ENCODE data around the gene PLA2G6. TPM values are rescaled to one million over a fixed set of nuclear protein-coding genes. Genes with fewer than 3 reads are reported as not detected.
A peak's percentile ranks its signal among the peaks of the same experiment; 100 is the strongest.

The PLA2G6 gene
- total RNA-seq, 2 experiments from 2014 or later: 52.4 to 53.6 TPM

GRCh38 chr22:38203090-38203810 lies 21.6 kb upstream of the PLA2G6 start:
- Mint-ChIP-seq H3K27me3 (no peaks in the 10 kb centered on the region), H3K27ac (peak overlapping the region; percentile 80), H3K9me3 (no peaks in the 10 kb centered on the region), H3K36me3 (ENCODE audit: low read depth) (peaks cover 2% of the 10 kb centered on the region), H3K4me1 (ENCODE audit: low read depth) (peaks cover 41% of the 10 kb centered on the region), H3K4me3 (peak overlapping the region; percentile 82)
- DNase-seq: peak; percentile 63
- TF ChIP-seq CTCF (IDR thresholded peaks at IDR 0.05): no peak
- ATAC-seq: peak; percentile 4
- intact Hi-C loops (cut with micrococcal nuclease): no loop called here
- POLR2A ChIA-PET: interaction anchor here (1.0 to 2.8 kb wide), 4 partner anchors 9 to 57 kb away, joined by 3 to 21 read pairs (median 6); partner anchors contain the start of gene PLA2G6
- CTCF ChIA-PET: interaction anchor here (0.9 to 4.0 kb wide), 3 partner anchors 22 to 89 kb away, joined by 3 to 11 read pairs (median 4); partner anchors contain the start of gene PLA2G6

- Mint-ChIP-seq H3K27ac (peak overlapping the region; percentile 80), H3K4me3 (peak overlapping the region; percentile 82), H3K4me1 (ENCODE audit: low read depth) (peaks cover 37% of the 10 kb centered on the region), H3K27me3 (no peaks in the 10 kb centered on the region), H3K9me3 (no peaks in the 10 kb centered on the region), H3K36me3 (ENCODE audit: low read depth) (peaks cover 2% of the 10 kb centered on the region)
- no peak for TF ChIP-seq CTCF (IDR thresholded peaks at IDR 0.05)
- DNase-seq (peak; percentile 80), ATAC-seq (peak; percentile 30)
- ChIA-PET POLR2A (interaction anchor here (0.6 to 2.8 kb wide), 5 partner anchors 9 to 907 kb away, joined by 3 to 21 read pairs (median 4); partner anchors contain the start of gene PLA2G6), CTCF (interaction anchor here (1.1 to 4.0 kb wide), 4 partner anchors 12 to 88 kb away, joined by 3 to 11 read pairs (median 6); partner anchors contain the start of gene PLA2G6)
- intact Hi-C loops (cut with micrococcal nuclease): no loop called here
These were observed 20.9 kb upstream of the PLA2G6 start for GRCh38 chr22:38202437-38203089.

- no peak for TF ChIP-seq CTCF (IDR thresholded peaks at IDR 0.05)
- H3K27ac Mint-ChIP-seq: peak within 1 kb of the TSS; percentile 93
- peak; percentile 78 for ATAC-seq
These were observed 20.2 kb upstream of the PLA2G6 start, which contains the start of gene MAFF for GRCh38 chr22:38201711-38202436. MAFF (plus strand) TSS chr22:38201994; CDS start chr22:38213854, 11,860 bp downstream.

GRCh38 chr22:38201371-38201710 lies 19.7 kb upstream of the PLA2G6 start:
- intact Hi-C loops (cut with micrococcal nuclease): no loop called here
- H3K4me1 Mint-ChIP-seq (ENCODE audit: low read depth): peaks cover 37% of the 10 kb centered on the region
- no peaks in the 10 kb centered on the region for H3K9me3 Mint-ChIP-seq
- ChIA-PET CTCF (interaction anchor here (0.9 to 4.0 kb wide), 9 partner anchors 13 to 150 kb away, joined by 3 to 11 read pairs (median 5); partner anchors contain the start of gene PLA2G6), POLR2A (interaction anchor here (0.7 to 2.8 kb wide), 12 partner anchors 11 to 144 kb away, joined by 3 to 21 read pairs (median 4); partner anchors contain the start of genes PICK1 and PLA2G6)
- peak overlapping the region; percentile 93 for H3K27ac Mint-ChIP-seq
- H3K4me3 Mint-ChIP-seq: peak overlapping the region; percentile 69
- ATAC-seq (no peak), DNase-seq (no peak)
- no peaks in the 10 kb centered on the region for H3K27me3 Mint-ChIP-seq
- H3K36me3 Mint-ChIP-seq (ENCODE audit: low read depth): peaks cover 2% of the 10 kb centered on the region
- no peak for TF ChIP-seq CTCF (IDR thresholded peaks at IDR 0.05)

More at GRCh38 chr22:38201711-38202436, 20.2 kb upstream of the PLA2G6 start, which contains the start of gene MAFF:
- DNase-seq: peak; percentile 97
- peaks cover 2% of the 10 kb centered on the region for H3K36me3 Mint-ChIP-seq (ENCODE audit: low read depth)
- intact Hi-C loops (cut with micrococcal nuclease): no loop called here
- no peaks in the 10 kb centered on the region for H3K27me3 Mint-ChIP-seq
- no peaks in the 10 kb centered on the region for H3K9me3 Mint-ChIP-seq
- peaks cover 37% of the 10 kb centered on the region for H3K4me1 Mint-ChIP-seq (ENCODE audit: low read depth)
- peak within 1 kb of the TSS; percentile 82 for H3K4me3 Mint-ChIP-seq
- CTCF ChIA-PET: interaction anchor here (0.9 to 4.0 kb wide), 8 partner anchors 13 to 101 kb away, joined by 3 to 11 read pairs (median 5); partner anchors contain the start of gene PLA2G6
- POLR2A ChIA-PET: interaction anchor here (0.6 to 2.8 kb wide), 12 partner anchors 9 to 906 kb away, joined by 3 to 21 read pairs (median 4); partner anchors contain the start of gene PLA2G6

Data from activated CD8-positive, alpha-beta T cell treated with anti-CD3 and anti-CD28 coated beads for 36 hours (primary cell).